Rectal smooth muscle tissue (tissue), 1 donor: Measurements from ENCODE around the gene ANO4.

Experiments
- H3K27ac ChIP-seq: one replicate; pipeline ENCODE4 v1.7.0; 2013; ENCODE audit warnings: low read depth, low read length, inconsistent platforms
- H3K27me3 ChIP-seq: one replicate; pipeline ENCODE4 v1.7.0; 2013; ENCODE audit warnings: low read length; ENCODE audit not compliant: control insufficient read depth, insufficient read depth
- H3K36me3 ChIP-seq: one replicate; pipeline ENCODE4 v1.7.0; 2013; ENCODE audit warnings: low read length; ENCODE audit not compliant: control insufficient read depth, insufficient read depth
- H3K4me1 ChIP-seq: one replicate; pipeline ENCODE4 v1.7.0; 2013; ENCODE audit warnings: low read length; ENCODE audit not compliant: control insufficient read depth, insufficient read depth
- H3K4me3 ChIP-seq: one replicate; pipeline ENCODE4 v1.7.0; 2013; ENCODE audit warnings: low read length
- H3K9ac ChIP-seq: one replicate; pipeline ENCODE4 v1.7.0; 2013; ENCODE audit warnings: low read length

Gene ANO4

GRCh38 chr12:100859063-100859627, 64.6 kb downstream of the ANO4 start:
- H3K4me3 ChIP-seq: no peak overlapping the region
- H3K9ac ChIP-seq: no peak overlapping the region
- H3K36me3 ChIP-seq: no peaks in the 10 kb centered on the region
- no peak overlapping the region for H3K27ac ChIP-seq
- no peaks in the 10 kb centered on the region for H3K4me1 ChIP-seq
- no peaks in the 10 kb centered on the region for H3K27me3 ChIP-seq

- H3K27ac ChIP-seq: no peak overlapping the region
- no peaks in the 10 kb centered on the region for H3K27me3 ChIP-seq
- H3K9ac ChIP-seq: no peak overlapping the region
- H3K4me1 ChIP-seq: no peaks in the 10 kb centered on the region
- H3K36me3 ChIP-seq: no peaks in the 10 kb centered on the region
- H3K4me3 ChIP-seq: no peak overlapping the region
These were observed 66.0 kb downstream of the ANO4 start for GRCh38 chr12:100860611-100861010.

- H3K4me3 ChIP-seq: no peak overlapping the region
- no peaks in the 10 kb centered on the region for H3K27me3 ChIP-seq
- H3K36me3 ChIP-seq: no peaks in the 10 kb centered on the region
- no peaks in the 10 kb centered on the region for H3K4me1 ChIP-seq
- H3K9ac ChIP-seq: no peak overlapping the region
- H3K27ac ChIP-seq: no peak overlapping the region
These were observed 68.1 kb downstream of the ANO4 start for GRCh38 chr12:100862676-100863075.

GRCh38 chr12:100864366-100864765, 69.8 kb downstream of the ANO4 start:
- Histone ChIP-seq H3K9ac (no peak overlapping the region), H3K4me1 (no peaks in the 10 kb centered on the region), H3K27ac (no peak overlapping the region), H3K4me3 (no peak overlapping the region), H3K27me3 (no peaks in the 10 kb centered on the region), H3K36me3 (no peaks in the 10 kb centered on the region)

DNA sequence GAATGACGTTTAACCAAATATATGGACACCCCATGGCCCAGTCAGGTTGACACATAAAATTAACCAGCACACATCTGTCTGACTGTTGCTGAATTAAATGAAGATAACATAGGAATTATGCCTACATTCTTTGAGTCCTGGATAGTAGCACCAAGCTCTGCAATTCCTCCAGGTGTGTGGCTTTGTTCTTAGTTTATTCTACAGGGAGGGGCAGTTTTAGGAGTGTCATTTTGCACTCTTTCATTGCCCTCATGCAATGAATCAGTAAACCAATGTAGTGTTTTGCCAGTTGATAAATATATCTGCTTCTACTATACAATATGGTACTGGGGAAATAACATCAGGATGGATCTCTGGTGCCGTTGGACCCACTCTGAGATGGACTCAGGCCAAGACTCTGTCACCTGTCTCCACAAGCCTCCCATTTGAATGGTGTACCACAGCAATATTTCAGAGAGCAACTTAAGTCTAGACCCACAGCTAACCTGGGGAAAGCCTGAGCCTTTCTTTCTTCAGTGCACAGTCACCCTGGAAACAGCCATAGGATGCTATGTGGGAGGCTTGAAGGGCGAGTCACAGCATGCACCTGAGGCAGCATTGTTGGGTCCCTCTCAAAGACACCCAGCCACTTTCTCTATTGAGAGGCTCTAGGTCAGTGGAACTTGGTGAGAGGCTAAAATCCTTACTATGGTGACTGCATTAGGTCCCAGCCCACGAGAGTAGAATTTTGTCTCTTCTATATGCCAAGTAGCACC, 73.2 kb downstream of the ANO4 start:
- H3K27ac ChIP-seq: no peak overlapping the region
- no peaks in the 10 kb centered on the region for H3K27me3 ChIP-seq
- H3K4me1 ChIP-seq: no peaks in the 10 kb centered on the region
- no peak overlapping the region for H3K4me3 ChIP-seq
- H3K36me3 ChIP-seq: no peaks in the 10 kb centered on the region
- H3K9ac ChIP-seq: no peak overlapping the region

GRCh38 chr12:100868487-100868886, 73.9 kb downstream of the ANO4 start:
- Histone ChIP-seq H3K27ac (no peak overlapping the region), H3K4me3 (no peak overlapping the region), H3K9ac (no peak overlapping the region), H3K36me3 (no peaks in the 10 kb centered on the region), H3K27me3 (no peaks in the 10 kb centered on the region), H3K4me1 (no peaks in the 10 kb centered on the region)

DNA sequence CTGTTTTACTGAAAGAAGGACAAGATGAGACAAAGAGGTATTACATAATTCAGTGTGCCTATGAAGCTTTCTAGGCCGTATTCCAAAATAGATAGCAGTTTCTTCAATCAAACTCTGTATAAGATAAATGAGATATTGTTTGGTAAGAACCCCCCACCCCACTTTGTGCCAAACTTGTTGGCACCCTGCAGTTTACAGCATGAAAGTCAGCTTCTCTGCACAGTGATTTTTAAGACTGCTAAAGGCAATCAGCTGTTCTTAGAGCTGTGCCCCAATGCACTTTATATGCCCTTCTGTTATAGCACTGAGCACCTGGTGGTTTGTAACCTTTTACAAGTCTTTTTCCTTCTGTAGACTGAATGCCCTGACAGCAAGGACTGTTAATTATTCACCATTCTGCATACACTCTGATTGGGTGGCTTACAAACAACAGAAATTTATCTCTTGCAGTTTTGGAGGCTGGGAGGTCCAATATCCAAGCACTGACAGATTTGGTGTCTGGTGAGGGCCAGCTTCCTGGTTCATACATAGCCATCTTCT, 76.7 kb downstream of the ANO4 start:
- H3K4me3 ChIP-seq: no peak overlapping the region
- no peaks in the 10 kb centered on the region for H3K4me1 ChIP-seq
- no peaks in the 10 kb centered on the region for H3K27me3 ChIP-seq
- H3K36me3 ChIP-seq: no peaks in the 10 kb centered on the region
- H3K9ac ChIP-seq: no peak overlapping the region
- no peak overlapping the region for H3K27ac ChIP-seq

GRCh38 chr12:100875156-100875555, 80.6 kb downstream of the ANO4 start:
- Histone ChIP-seq H3K27me3 (no peaks in the 10 kb centered on the region), H3K4me3 (no peak overlapping the region), H3K27ac (no peak overlapping the region), H3K4me1 (no peaks in the 10 kb centered on the region), H3K36me3 (no peaks in the 10 kb centered on the region), H3K9ac (no peak overlapping the region)

GRCh38 chr12:100875771-100876170, 81.2 kb downstream of the ANO4 start:
- Histone ChIP-seq H3K9ac (no peak overlapping the region), H3K4me1 (no peaks in the 10 kb centered on the region), H3K27ac (no peak overlapping the region), H3K36me3 (no peaks in the 10 kb centered on the region), H3K4me3 (no peak overlapping the region), H3K27me3 (no peaks in the 10 kb centered on the region)

- Histone ChIP-seq H3K36me3 (no peaks in the 10 kb centered on the region), H3K9ac (no peak overlapping the region), H3K4me1 (no peaks in the 10 kb centered on the region), H3K27me3 (no peaks in the 10 kb centered on the region), H3K4me3 (no peak overlapping the region), H3K27ac (no peak overlapping the region)
These were observed 83.2 kb downstream of the ANO4 start for GRCh38 chr12:100877776-100878175.

DNA sequence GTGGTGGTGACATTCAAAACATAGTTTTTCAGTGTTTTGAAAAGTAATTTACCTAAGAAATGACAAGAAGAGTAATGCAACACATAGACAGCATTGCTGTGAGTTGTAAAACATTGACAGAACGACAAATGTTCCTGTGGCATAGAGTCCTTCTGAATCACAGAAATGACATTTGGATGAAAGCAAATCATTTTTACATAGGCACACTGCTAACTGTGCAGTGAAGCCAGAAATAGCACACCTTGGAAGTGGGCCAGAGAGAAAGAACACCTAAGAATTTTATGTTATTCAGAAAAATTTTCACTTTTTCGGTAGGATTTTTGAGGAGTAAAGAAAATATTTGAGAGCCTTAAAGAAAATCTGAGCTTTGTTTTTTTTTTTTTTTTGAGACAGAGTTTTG, 100.6 kb downstream of the ANO4 start:
- Histone ChIP-seq H3K27me3 (no peaks in the 10 kb centered on the region), H3K9ac (no peak overlapping the region), H3K4me1 (no peaks in the 10 kb centered on the region), H3K4me3 (no peak overlapping the region), H3K27ac (no peak overlapping the region), H3K36me3 (no peaks in the 10 kb centered on the region)

DNA sequence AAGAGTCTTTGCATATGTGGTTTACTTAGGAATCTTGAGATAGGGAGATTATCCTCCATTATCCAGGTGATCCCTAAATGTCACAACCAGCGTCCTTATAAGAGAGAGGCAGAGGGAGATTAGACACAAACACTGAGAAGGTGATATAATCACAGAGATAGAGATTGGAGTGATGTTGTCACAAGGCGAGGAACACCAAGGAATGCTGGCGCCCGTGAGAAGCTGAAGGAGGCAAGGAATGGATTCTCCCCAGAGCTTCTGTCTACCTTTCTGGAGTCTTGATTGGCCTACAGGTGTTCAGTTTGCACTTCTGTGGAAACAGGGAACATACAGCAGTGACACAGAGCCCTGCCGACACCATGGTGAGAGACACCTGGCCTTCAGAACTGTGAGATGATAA, 101.6 kb downstream of the ANO4 start:
- no peak overlapping the region for H3K27ac ChIP-seq
- no peak overlapping the region for H3K4me3 ChIP-seq
- H3K36me3 ChIP-seq: no peaks in the 10 kb centered on the region
- H3K27me3 ChIP-seq: no peaks in the 10 kb centered on the region
- H3K4me1 ChIP-seq: no peaks in the 10 kb centered on the region
- H3K9ac ChIP-seq: no peak overlapping the region

- H3K4me1 ChIP-seq: no peaks in the 10 kb centered on the region
- H3K27me3 ChIP-seq: no peaks in the 10 kb centered on the region
- H3K36me3 ChIP-seq: no peaks in the 10 kb centered on the region
- H3K9ac ChIP-seq: no peak overlapping the region
- H3K27ac ChIP-seq: no peak overlapping the region
- no peak overlapping the region for H3K4me3 ChIP-seq
These were observed 102.7 kb downstream of the ANO4 start for GRCh38 chr12:100897240-100897639.
